ENCODE measurements around the gene DHRS4L2.
"Not testable (repeated sequence)": the region's sequence is repeated elsewhere in the genome, so short reads cannot be mapped to it uniquely, and the experiment has no call there.

DHRS4L2 gene

GRCh38 chr14:23988607-23989363 lies at the start of gene DHRS4L2:
TSS of gene DHRS4L2 (plus strand) at chr14:23988929. CDS start at chr14:23988948, 19 bp downstream.
- H3K4me3 ChIP-seq (ENCODE audit: low read depth, low read length) = not testable (repeated sequence)

DNA sequence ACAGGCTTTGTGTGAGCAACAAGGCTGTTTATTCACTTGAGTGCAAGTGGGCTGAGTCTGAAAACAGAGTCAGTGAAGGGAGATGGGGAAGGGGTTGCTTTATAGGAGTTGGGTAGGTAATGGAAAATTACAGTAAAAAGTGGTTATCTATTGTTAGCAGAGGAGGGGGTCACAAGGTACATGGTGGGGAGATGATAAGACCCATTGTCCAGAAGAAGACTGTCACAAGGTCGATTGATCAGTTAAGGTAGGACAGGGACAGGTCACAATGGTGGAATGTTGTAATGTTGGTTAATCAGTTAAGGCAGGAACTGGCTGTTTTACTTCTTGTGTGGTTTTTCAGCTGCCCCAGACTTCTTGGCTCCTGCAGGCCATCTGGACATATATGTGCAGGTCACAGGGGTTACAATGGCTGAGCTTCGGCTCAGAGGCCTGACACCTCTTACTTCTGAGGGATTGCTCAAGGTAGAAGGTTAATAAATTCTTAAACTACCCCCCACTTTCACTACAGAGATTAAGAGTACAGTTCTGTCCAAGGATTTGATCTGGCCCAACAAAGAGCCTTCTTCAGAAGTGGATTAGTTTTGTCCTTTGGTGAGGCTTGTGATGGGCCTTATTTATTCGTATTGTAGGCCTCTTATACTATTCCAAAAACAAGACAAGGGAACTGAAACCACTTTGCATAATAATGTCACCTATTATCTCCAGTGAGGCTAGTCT lies 49.0 kb upstream of the DHRS4L2 start:
- no peak overlapping the region for H3K4me3 ChIP-seq (ENCODE audit: low read depth, low read length)

- H3K4me3 ChIP-seq (ENCODE audit: low read depth, low read length) = no peak overlapping the region
These were observed 47.5 kb upstream of the DHRS4L2 start for GRCh38 chr14:23941230-23941629.

DNA sequence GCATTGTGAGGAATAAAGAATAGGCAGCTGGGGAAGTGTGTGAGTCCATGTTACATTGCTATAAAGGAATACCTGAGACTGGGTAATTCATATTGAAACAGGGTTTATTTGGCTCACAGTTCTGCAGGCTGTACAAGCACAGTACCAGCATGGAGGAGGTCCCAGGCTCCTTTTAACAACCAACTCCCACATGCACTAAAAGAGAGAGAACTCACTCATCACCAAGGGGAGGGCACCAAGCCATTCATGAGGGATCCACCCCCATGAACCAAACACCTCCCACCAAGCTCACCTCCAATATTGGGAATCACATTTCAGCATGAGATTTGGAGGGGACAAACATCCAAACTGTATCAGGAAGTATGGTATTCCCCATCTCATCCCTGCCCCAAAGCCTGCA lies 47.1 kb upstream of the DHRS4L2 start:
- H3K4me3 ChIP-seq (ENCODE audit: low read depth, low read length) = no peak overlapping the region

- H3K4me3 ChIP-seq (ENCODE audit: low read depth, low read length) = no peak overlapping the region
These were observed 46.1 kb upstream of the DHRS4L2 start for GRCh38 chr14:23942587-23942986.

GRCh38 chr14:23949069-23949468 lies 39.7 kb upstream of the DHRS4L2 start:
- H3K4me3 ChIP-seq (ENCODE audit: low read depth, low read length) = not testable (repeated sequence)

- no peak overlapping the region for H3K4me3 ChIP-seq (ENCODE audit: low read depth, low read length)
These were observed 38.2 kb upstream of the DHRS4L2 start for GRCh38 chr14:23950411-23951135.

DNA sequence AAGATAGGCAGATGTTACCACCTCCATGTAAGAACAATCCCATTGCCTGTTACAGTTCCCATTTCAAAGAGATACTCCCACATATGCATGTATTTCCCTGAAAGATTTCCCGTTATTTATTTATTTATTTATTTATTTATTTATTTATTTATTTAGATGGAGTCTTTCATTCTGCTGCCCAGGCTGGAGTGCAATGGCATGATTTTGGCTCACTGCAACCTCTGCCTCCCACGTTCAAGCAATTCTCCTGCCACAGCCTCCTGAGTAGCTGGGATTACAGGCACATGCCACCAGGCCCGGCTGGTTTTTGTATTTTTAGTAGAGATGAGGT lies 37.6 kb upstream of the DHRS4L2 start:
- not testable (repeated sequence) for H3K4me3 ChIP-seq (ENCODE audit: low read depth, low read length)

DNA sequence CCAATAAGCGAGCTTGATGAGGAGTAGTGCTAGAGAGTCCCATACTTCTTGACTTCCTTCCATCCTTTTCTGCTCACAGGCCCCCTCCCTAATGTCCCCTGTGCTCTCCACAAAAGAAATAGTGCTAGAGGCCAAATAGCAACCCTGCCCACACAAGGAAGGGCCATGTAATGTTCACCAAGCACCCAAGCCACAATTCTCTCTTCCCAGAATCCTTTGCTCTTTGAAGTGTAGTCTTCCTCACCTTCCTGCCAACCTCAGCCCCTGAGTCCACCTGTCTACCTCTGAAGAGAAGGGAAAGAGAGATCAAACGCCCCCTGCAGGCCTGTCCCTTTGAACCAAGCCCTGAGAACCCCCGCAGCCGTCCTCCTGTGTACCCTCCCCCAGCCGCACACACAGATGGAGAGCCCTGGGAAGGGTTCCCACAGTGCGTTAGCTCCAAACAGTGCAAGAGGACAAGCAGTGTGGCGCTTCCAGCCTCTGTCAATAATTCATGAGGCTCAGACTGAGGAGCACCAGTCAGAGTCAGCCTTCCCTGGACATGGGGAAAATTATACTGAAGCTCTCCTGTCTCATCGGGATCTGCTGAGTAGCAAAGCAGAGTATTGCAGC lies 37.0 kb upstream of the DHRS4L2 start:
- no peak overlapping the region for H3K4me3 ChIP-seq (ENCODE audit: low read depth, low read length)

DNA sequence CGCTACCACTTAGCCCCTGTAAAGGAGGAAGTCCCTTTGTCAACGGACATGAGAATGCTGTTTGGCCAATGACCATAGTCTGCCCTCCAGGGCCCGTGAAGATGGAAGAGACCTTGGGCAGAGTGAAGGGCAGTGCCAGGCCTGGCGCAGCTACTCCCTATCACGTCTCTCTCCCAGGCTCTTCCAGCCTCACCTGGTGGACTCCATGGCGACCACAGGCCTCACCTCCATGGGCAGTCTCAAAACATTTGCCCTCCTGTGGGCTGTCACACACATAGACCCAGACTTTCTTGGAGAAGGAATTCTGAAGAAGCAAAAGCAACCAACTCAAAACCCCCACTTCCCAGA lies 35.6 kb upstream of the DHRS4L2 start:
- H3K4me3 ChIP-seq (ENCODE audit: low read depth, low read length) = peak overlapping the region; percentile 95

- peak within 1 kb of the TSS; percentile 95 for H3K4me3 ChIP-seq (ENCODE audit: low read depth, low read length)
These were observed 35.1 kb upstream of the DHRS4L2 start, which contains the start of gene DHRS4 for GRCh38 chr14:23953464-23954278. TSS of gene DHRS4 (plus strand) at chr14:23953770. CDS start at chr14:23953789, 19 bp downstream.

DNA sequence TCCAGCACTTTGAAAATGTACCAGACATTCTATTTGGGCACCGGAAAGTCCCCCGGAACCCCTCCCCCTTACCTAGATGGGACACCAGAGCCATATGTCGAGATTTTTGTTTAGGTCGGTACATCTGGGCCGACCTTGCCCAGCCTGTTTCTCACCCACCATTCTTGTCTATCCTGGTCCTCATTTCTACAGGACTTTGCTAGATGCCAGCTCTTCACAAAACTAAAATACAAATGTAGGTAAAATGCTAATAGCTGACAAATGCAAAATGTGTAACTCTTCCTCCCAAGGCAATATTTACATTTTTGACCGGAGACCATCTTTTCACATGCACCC lies 34.5 kb upstream of the DHRS4L2 start:
- peak overlapping the region; percentile 95 for H3K4me3 ChIP-seq (ENCODE audit: low read depth, low read length)

DNA sequence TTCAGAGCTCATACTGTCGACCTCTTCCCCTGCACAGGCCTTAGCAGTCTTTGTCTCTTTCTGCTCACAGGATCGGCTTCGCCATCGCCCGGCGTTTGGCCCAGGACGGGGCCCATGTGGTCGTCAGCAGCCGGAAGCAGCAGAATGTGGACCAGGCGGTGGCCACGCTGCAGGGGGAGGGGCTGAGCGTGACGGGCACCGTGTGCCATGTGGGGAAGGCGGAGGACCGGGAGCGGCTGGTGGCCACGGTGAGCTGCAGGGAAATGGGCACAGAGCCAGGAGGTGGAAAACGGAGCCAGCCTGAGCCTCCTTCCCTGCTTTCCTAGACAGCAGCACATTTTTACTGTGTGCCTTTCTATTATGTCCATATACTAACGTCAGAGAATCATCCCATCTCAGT lies 33.8 kb upstream of the DHRS4L2 start:
- not testable (repeated sequence) for H3K4me3 ChIP-seq (ENCODE audit: low read depth, low read length)

DNA sequence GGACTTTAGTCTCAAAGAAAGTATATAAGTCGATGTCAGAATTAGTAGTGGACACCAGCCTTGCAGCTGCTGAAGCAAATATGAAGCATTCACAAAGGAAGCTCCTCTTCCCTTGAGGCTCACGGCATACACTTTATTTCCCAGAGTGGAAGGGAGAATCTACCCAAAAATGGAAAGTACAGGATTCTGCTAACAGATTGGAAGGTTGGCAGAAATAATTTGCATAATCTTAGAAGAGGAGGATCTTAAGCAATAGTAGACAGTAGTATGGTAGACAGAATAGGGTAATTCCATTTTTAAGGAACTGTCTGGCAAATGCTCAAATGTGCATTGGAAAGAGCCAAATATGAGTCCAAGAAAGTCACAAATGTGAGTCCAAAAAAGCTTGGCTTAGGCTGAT lies 32.9 kb upstream of the DHRS4L2 start:
- not testable (repeated sequence) for H3K4me3 ChIP-seq (ENCODE audit: low read depth, low read length)

DNA sequence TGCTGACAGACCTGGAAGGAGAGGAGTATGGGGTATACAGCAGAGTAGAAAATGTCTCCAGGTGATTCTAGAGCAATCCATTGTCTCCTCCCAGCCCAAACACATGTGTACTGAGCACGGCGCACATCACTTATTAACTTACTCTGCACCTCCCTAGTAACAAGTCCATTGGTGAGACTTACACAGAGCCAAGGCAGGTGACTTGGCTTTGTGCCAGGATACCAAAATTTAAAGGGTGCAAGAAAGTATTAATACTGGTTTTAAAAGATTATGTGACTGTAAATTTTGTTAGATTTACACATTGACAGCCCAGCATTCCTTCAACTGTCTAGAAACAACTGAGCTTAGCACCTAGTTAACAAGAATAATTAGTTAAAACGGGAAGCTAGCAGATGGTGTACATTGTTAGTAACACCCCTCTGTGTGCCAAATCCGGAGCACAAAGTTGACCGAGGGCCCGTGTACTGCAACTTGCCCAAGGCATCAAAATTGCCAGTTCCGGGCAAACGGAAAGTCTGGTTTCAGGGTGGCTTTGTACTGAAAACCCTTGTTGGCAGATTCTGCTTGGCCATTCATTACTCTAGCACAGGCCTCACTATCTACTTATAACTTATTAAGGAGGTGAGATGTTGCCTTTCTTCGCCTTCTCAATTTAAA lies 30.7 kb upstream of the DHRS4L2 start:
- not testable (repeated sequence) for H3K4me3 ChIP-seq (ENCODE audit: low read depth, low read length)

DNA sequence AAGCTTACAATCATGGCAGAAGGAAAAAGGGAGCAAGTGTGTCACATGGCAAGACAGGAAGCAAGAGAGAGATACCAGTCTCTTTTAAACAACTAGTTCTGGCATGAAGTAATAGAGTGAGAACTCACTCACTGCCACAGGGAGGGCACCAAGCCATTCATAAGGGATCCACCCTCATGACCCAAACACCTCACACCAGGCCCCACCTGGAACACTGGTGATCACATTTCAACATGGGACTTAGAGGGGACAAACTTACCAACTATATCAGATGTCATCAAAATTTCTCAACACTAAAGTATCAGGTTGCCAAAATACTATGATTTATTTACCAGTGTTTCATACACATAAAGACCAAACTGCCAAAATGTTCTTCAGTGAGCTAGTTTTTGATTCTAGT lies 27.8 kb upstream of the DHRS4L2 start:
- H3K4me3 ChIP-seq (ENCODE audit: low read depth, low read length) = not testable (repeated sequence)

- not testable (repeated sequence) for H3K4me3 ChIP-seq (ENCODE audit: low read depth, low read length)
These were observed 27.0 kb upstream of the DHRS4L2 start for GRCh38 chr14:23961704-23962103.

GRCh38 chr14:23969130-23969480 lies 19.6 kb upstream of the DHRS4L2 start:
- H3K4me3 ChIP-seq (ENCODE audit: low read depth, low read length) = not testable (repeated sequence)

GRCh38 chr14:23969481-23970282 lies 19.0 kb upstream of the DHRS4L2 start:
- H3K4me3 ChIP-seq (ENCODE audit: low read depth, low read length) = peak overlapping the region; percentile 8

DNA sequence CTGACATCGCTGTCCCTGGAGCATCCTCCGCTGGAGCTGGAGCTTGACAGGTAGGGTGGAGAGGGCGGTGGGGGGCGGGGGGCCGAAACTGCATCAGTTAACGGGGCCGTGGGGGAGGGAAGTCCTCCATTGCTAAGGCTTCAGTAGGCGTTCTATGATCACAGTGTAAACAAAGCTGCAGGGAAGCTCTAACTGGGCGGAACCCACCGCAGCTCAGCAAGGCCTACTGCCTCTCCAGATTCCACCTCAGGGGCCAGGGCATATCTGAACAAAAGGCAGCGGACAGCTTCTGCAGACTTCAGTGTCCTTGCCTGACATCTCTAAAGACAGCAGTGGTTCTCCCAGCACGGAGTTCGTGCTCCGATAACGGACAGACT lies 18.5 kb upstream of the DHRS4L2 start:
- H3K4me3 ChIP-seq (ENCODE audit: low read depth, low read length) = not testable (repeated sequence)

Data from iPS-11a (cell line).